Measurements from ENCODE around the gene NUP88. TPM values are rescaled to one million over a fixed set of nuclear protein-coding genes. Genes with fewer than 3 reads are reported as not detected.
A peak's percentile ranks its signal among the peaks of the same experiment; 100 is the strongest.

The NUP88 gene
- total and polyA plus RNA-seq, 10 of the 15 experiments (the other 5 are each of a cell fraction or from before 2014, with no cell fraction given): 110 to 244 (median 188) TPM

DNA sequence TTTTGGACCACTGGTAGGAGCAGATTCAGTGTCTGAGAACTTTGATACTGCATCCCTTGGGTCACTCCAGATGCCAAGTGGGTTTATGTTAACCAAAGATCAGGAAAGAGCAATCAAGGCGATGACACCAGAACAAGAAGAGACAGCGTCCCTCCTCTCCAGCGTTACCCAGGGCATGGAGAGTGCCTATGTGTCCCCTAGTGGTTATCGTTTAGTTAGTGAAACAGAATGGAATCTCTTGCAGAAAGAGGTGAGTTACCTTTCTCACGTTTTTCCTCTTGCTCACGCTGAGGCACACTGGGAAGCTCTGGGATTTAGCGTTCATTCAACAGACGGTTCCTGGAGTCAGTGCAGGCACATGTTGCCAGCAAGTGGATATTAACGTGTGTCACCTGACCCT lies 58.0 kb downstream of the NUP88 start:
- H3K4me3 ChIP-seq: no peak overlapping the region
- H3K4me2 ChIP-seq (ENCODE audit: control insufficient read depth, insufficient read depth): no peak overlapping the region
- no peaks in the 10 kb centered on the region for H3K9me3 ChIP-seq (replicated peaks; ENCODE audit: control insufficient read depth, insufficient read depth, low read length)
- no peak for ATAC-seq
- no peak overlapping the region for H3K27ac ChIP-seq (ENCODE audit: control insufficient read depth, insufficient read depth)
- TF ChIP-seq ZNF687 (IDR thresholded peaks at IDR 0.05) (no peak), MYB (IDR thresholded peaks at IDR 0.05; ENCODE audit: borderline replicate concordance, low read depth, low read length) (no peak), RFX5 (IDR thresholded peaks at IDR 0.05; ENCODE audit: low read depth, low read length) (no peak), SMAD5 (IDR thresholded peaks at IDR 0.05; ENCODE audit: low read depth) (no peak), POLR2AphosphoS5 (IDR thresholded peaks at IDR 0.05; ENCODE audit: low read length) (no peak), YY1 (IDR thresholded peaks at IDR 0.05; ENCODE audit: low read depth, low read length) (no peak), ZNF207 (IDR thresholded peaks at IDR 0.05; ENCODE audit: borderline replicate concordance) (no peak), HDGF (IDR thresholded peaks at IDR 0.05) (no peak), CTCF (IDR thresholded peaks at IDR 0.05 in 2 of 3, conservative IDR thresholded peaks at IDR 0.05 in 1 of 3; ENCODE audit: control insufficient read depth in 2 of 3, extremely low read depth in 1 of 3, insufficient read depth in 1 of 3, low read depth in 3 of 3, low read length in 3 of 3) (no peak), SUPT20H (IDR thresholded peaks at IDR 0.05; ENCODE audit: borderline replicate concordance, control insufficient read depth, low read depth, low read length) (no peak)
- TF ChIP-seq, protein P1, sequence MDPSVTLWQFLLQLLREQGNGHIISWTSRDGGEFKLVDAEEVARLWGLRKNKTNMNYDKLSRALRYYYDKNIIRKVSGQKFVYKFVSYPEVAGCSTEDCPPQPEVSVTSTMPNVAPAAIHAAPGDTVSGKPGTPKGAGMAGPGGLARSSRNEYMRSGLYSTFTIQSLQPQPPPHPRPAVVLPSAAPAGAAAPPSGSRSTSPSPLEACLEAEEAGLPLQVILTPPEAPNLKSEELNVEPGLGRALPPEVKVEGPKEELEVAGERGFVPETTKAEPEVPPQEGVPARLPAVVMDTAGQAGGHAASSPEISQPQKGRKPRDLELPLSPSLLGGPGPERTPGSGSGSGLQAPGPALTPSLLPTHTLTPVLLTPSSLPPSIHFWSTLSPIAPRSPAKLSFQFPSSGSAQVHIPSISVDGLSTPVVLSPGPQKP (IDR thresholded peaks at IDR 0.05; ENCODE audit: low read depth, low read length): no peak
- TF ChIP-seq, protein P2, sequence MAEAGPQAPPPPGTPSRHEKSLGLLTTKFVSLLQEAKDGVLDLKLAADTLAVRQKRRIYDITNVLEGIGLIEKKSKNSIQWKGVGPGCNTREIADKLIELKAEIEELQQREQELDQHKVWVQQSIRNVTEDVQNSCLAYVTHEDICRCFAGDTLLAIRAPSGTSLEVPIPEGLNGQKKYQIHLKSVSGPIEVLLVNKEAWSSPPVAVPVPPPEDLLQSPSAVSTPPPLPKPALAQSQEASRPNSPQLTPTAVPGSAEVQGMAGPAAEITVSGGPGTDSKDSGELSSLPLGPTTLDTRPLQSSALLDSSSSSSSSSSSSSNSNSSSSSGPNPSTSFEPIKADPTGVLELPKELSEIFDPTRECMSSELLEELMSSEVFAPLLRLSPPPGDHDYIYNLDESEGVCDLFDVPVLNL (IDR thresholded peaks at IDR 0.05; ENCODE audit: low read depth, low read length): no peak
- TF ChIP-seq, protein P3, sequence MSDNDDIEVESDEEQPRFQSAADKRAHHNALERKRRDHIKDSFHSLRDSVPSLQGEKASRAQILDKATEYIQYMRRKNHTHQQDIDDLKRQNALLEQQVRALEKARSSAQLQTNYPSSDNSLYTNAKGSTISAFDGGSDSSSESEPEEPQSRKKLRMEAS (IDR thresholded peaks at IDR 0.05; ENCODE audit: low read depth, low read length): no peak
- no peak overlapping the region for H3K9ac ChIP-seq (ENCODE audit: control insufficient read depth, insufficient read depth, low read length)
- no peaks in the 10 kb centered on the region for H3K27me3 ChIP-seq (replicated peaks in 1 of 2; ENCODE audit: control insufficient read depth in 2 of 2, insufficient read depth in 2 of 2, low read length in 1 of 2)
- intact Hi-C loops (cut with micrococcal nuclease; ENCODE audit: unreplicated experiment): no loop called here
- DNase-seq (ENCODE audit: low read depth, low spot score): no peak
- ChIA-PET POLR2A (no interaction called here), RAD21 (ENCODE audit: unreplicated experiment) (no interaction called here), SMC1A (ENCODE audit: uncharacterized antibody, unreplicated experiment) (interaction anchor here (1.5 kb wide), 1 partner anchor 78 kb away, joined by 3 read pairs; the partner anchor contains the start of gene C1QBP), CTCF (interaction anchor here (1.0 to 1.4 kb wide), 2 partner anchors 52 to 55 kb away, joined by 3 read pairs; no protein-coding TSS in a partner anchor)
- BruUV-seq (replicated peaks): TSS peak; percentile 30
- H3K4me1 ChIP-seq (ENCODE audit: control insufficient read depth, insufficient read depth, low read length): no peaks in the 10 kb centered on the region
- FAIRE-seq: no peak
- H4K20me1 ChIP-seq (ENCODE audit: control insufficient read depth, insufficient read depth): no peaks in the 10 kb centered on the region
- in situ Hi-C loops (cut with MboI): no loop called here
- H3K79me2 ChIP-seq (ENCODE audit: control insufficient read depth, insufficient read depth, low read length): no peaks in the 10 kb centered on the region
- H3K36me3 ChIP-seq (ENCODE audit: control insufficient read depth in 2 of 2, insufficient read depth in 2 of 2, low read length in 1 of 2): peaks cover 5 to 29% of the 10 kb centered on the region in 2 experiments
- 91% methylated on average over 9 of the region's 9 CpGs for WGBS (ENCODE audit: insufficient coverage, insufficient replicate concordance, low lambda C conversion rate, missing lambda C conversion rate)
- no peak overlapping the region for H2AFZ ChIP-seq (ENCODE audit: control insufficient read depth, low read depth, low read length)

Measured in GM12878 (cell line).